Karpas-422 (cell line): ENCODE data around the gene CFAP43. TPM values are rescaled to one million over a fixed set of nuclear protein-coding genes. Genes with fewer than 3 reads are reported as not detected.
"Not testable (repeated sequence)": the region's sequence is repeated elsewhere in the genome, so short reads cannot be mapped to it uniquely, and the experiment has no call there.

Source experiments
- DNase-seq: peaks from one replicate; pipeline ENCODE4 v3.0.0-alpha.2; 2015
- H2AFZ ChIP-seq: fragments of 200-600 bp; sonication (generic); 2 replicates; pipeline ENCODE4 v1.6.1; 2014; ENCODE audit warnings: antibody characterized with exemption, low read length, mixed read lengths
- H3K27ac ChIP-seq: fragments of 200-600 bp; sonication (generic); 2 replicates; pipeline ENCODE4 v1.5.1; 2014; ENCODE audit warnings: mild to moderate bottlenecking, low read length, moderate library complexity
- H3K27me3 ChIP-seq: fragments of 200-600 bp; sonication (generic); 2 replicates; pipeline ENCODE4 v1.6.1; 2014; ENCODE audit warnings: low read length, mixed read lengths
- H3K36me3 ChIP-seq: fragments of 200-600 bp; sonication (generic); 2 replicates; pipeline ENCODE4 v1.6.1; 2014; ENCODE audit warnings: low read length, mixed read lengths; ENCODE audit not compliant: insufficient read depth
- H3K4me1 ChIP-seq: fragments of 200-600 bp; sonication (generic); 2 replicates; pipeline ENCODE4 v1.6.1; 2014; ENCODE audit warnings: mild to moderate bottlenecking, low read length, mixed read lengths
- H3K4me2 ChIP-seq: fragments of 200-600 bp; sonication (generic); 2 replicates; pipeline ENCODE4 v1.6.1; 2014; ENCODE audit warnings: low read length, low read depth, mild to moderate bottlenecking; ENCODE audit not compliant: poor library complexity, severe bottlenecking
- H3K4me3 ChIP-seq: fragments of 200-600 bp; sonication (generic); 2 replicates; pipeline ENCODE4 v1.5.1; 2014; ENCODE audit warnings: mild to moderate bottlenecking, antibody characterized with exemption, low read length, mixed read lengths
- H3K79me2 ChIP-seq: fragments of 200-600 bp; sonication (generic); 2 replicates; pipeline ENCODE4 v1.6.1; 2014; ENCODE audit warnings: mild to moderate bottlenecking, low read length, mixed read lengths
- H3K9ac ChIP-seq: fragments of 200-600 bp; sonication (generic); 2 replicates; pipeline ENCODE4 v1.6.0; 2014; ENCODE audit warnings: low read length
- H3K9me2 ChIP-seq: fragments of 200-600 bp; sonication (generic), shearing (Covaris generic); replicated peaks from 2 replicates; pipeline ENCODE4 v1.6.0; 2014; ENCODE audit warnings: mild to moderate bottlenecking, low read length, moderate library complexity; ENCODE audit not compliant: insufficient read depth
- H3K9me3 ChIP-seq: fragments of 300-700, 200-600 bp; sonication (generic); 2 replicates; pipeline ENCODE4 v1.6.1; 2014; ENCODE audit warnings: low read length, mixed read lengths
- H4K20me1 ChIP-seq: fragments of 200-600 bp; sonication (generic); 2 replicates; pipeline ENCODE4 v1.6.1; 2014; ENCODE audit warnings: mild to moderate bottlenecking, antibody characterized with exemption, low read length, low read depth; ENCODE audit not compliant: insufficient read depth
- total RNA-seq: library from RNA; depleted of rRNA; stranded (reverse); fragments of >200 nt; shearing (Covaris generic); gene quantifications from 2 replicates; pipeline ENCODE4 v1.2.3, GENCODE V29; 2014; ENCODE audit warnings: low replicate concordance

CFAP43 gene
- total RNA-seq, 1 experiment from 2014 or later: 0.07 TPM

DNA sequence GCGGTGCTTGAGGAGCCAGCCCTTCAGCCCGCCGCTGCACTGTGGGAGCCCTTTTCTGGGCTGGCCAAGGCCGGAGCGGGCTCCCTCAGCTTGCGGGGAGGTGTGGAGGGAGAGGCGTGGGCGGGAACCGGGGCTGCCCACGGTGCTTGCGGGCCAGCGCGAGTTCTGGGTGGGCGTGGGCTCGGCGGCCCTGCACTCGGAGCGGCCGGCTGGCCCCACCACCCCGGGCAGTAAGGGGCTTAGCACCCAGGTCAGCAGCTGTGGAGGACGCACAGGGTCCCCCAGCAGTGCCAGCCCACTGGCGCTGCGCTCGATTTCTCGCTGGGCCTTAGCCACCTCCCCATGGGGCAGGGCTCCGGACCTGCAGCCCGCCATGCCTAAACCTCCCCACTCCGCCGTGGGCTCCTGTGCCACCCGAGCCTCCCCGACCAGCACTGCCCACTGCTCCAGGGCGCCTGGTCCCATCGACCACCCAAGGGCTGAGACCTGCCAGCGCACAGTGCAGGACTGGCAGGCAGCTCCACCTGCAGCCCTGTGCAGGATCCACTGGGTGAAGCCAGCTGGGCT, 13.0 kb upstream of the CFAP43 start:
- Histone ChIP-seq H3K36me3 (no peaks in the 10 kb centered on the region), H3K79me2 (no peaks in the 10 kb centered on the region), H3K4me3 (no peak overlapping the region), H3K9me2 (no peaks in the 10 kb centered on the region), H3K9ac (no peak overlapping the region), H3K27me3 (no peaks in the 10 kb centered on the region), H2AFZ (no peak overlapping the region), H3K9me3 (no peaks in the 10 kb centered on the region), H3K4me2 (no peak overlapping the region), H3K27ac (no peak overlapping the region), H3K4me1 (no peaks in the 10 kb centered on the region), H4K20me1 (no peaks in the 10 kb centered on the region)
- no peak for DNase-seq

DNA sequence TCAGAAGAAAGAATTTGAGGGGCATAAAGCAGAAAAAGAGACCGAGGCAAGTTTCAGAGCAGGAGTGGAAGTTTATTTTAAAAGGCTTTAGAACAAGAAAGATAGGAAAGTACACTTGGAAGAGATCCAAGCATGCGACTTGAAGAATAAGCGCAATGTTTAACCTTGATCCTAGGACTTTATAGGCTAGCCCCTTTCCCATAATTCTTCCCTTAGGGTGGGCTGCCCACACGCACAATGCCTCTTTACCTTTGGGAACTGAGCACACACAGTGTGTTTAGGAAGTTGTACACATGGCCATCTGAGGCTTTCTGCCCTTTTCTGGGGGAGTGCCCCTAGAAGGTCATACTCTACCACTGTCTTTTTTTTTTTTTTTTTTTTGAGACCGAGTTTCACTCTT, 11.3 kb upstream of the CFAP43 start:
- no peaks in the 10 kb centered on the region for H3K4me1 ChIP-seq
- H3K27me3 ChIP-seq: no peaks in the 10 kb centered on the region
- no peaks in the 10 kb centered on the region for H3K79me2 ChIP-seq
- H4K20me1 ChIP-seq: no peaks in the 10 kb centered on the region
- no peaks in the 10 kb centered on the region for H3K9me2 ChIP-seq
- H3K4me3 ChIP-seq: no peak overlapping the region
- no peak overlapping the region for H2AFZ ChIP-seq
- no peak for DNase-seq
- no peak overlapping the region for H3K27ac ChIP-seq
- no peaks in the 10 kb centered on the region for H3K9me3 ChIP-seq
- no peaks in the 10 kb centered on the region for H3K36me3 ChIP-seq
- H3K4me2 ChIP-seq: no peak overlapping the region
- no peak overlapping the region for H3K9ac ChIP-seq

DNA sequence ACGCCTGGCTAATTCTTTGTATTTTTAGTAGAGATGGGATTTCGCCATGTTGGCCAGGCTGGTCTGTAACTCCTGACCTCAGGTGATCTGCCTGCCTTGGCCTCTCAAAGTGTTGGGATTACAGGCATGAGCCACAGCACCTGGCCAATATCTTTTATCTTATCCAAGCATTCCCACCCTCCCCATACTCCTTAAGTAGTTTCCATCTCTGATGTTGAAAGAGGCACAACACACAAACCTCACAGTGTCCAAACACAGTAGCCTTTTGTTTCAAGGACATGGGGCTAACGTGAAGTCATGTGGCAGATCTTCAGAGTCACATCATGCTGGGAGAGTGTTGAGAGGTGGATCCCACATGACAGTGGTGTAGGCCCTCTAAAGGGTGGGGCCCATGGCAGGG, 10.8 kb upstream of the CFAP43 start:
- H3K9me2 ChIP-seq, H3K4me3 ChIP-seq, H4K20me1 ChIP-seq, H3K79me2 ChIP-seq, H3K4me2 ChIP-seq, H2AFZ ChIP-seq, H3K4me1 ChIP-seq, H3K36me3 ChIP-seq, DNase-seq, H3K9ac ChIP-seq, H3K27ac ChIP-seq, H3K9me3 ChIP-seq, H3K27me3 ChIP-seq: not testable (repeated sequence)

DNA sequence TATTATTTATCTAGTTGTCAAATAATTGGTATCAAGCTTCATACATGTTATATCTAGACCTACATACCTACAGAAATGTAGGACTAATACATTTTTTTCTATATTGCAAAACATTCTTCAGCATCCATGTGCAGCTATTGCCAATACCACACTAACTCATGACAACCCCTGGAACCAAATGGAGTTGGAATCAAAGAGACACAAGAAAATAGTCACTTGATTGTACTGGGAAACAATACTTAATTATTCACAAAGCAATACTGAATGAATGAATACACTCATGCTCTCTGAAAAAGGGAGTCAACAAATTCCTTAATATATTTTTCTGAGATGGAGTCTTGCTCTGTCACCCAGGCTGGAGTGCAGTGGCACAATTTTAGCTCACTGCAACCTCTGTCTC, 10.4 kb upstream of the CFAP43 start:
- no peak overlapping the region for H3K9ac ChIP-seq
- H3K27me3 ChIP-seq: no peaks in the 10 kb centered on the region
- no peaks in the 10 kb centered on the region for H3K79me2 ChIP-seq
- H3K9me2 ChIP-seq: no peaks in the 10 kb centered on the region
- H3K36me3 ChIP-seq: no peaks in the 10 kb centered on the region
- no peak overlapping the region for H2AFZ ChIP-seq
- H3K4me2 ChIP-seq: no peak overlapping the region
- no peaks in the 10 kb centered on the region for H4K20me1 ChIP-seq
- no peaks in the 10 kb centered on the region for H3K4me1 ChIP-seq
- no peak for DNase-seq
- H3K4me3 ChIP-seq: no peak overlapping the region
- no peak overlapping the region for H3K27ac ChIP-seq
- no peaks in the 10 kb centered on the region for H3K9me3 ChIP-seq

DNA sequence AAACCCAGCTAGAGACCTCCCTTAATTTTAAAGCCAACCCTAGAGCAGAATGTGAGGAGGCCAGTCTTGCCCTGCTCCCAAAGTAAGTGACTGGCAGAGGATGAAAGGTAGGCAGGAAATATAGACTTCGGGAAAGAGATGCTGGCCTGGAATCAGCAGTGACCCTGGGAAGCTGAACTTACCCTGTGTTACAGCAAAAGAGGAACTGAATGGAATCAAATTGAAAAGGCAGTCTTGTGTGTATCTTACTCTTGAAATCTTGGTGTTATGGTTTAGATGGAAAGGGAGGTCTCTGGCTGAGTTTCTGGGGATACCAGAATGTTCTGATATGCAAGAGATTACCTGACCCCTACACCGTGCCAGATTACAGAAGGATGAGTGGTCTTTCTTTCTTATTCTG, 7.9 kb upstream of the CFAP43 start:
- H3K27ac ChIP-seq: no peak overlapping the region
- H3K27me3 ChIP-seq: no peaks in the 10 kb centered on the region
- H3K4me2 ChIP-seq: no peak overlapping the region
- no peak overlapping the region for H2AFZ ChIP-seq
- H4K20me1 ChIP-seq: no peaks in the 10 kb centered on the region
- H3K4me1 ChIP-seq: no peaks in the 10 kb centered on the region
- H3K9ac ChIP-seq: no peak overlapping the region
- no peaks in the 10 kb centered on the region for H3K79me2 ChIP-seq
- DNase-seq: no peak
- no peaks in the 10 kb centered on the region for H3K9me2 ChIP-seq
- H3K4me3 ChIP-seq: no peak overlapping the region
- H3K9me3 ChIP-seq: no peaks in the 10 kb centered on the region
- H3K36me3 ChIP-seq: no peaks in the 10 kb centered on the region

DNA sequence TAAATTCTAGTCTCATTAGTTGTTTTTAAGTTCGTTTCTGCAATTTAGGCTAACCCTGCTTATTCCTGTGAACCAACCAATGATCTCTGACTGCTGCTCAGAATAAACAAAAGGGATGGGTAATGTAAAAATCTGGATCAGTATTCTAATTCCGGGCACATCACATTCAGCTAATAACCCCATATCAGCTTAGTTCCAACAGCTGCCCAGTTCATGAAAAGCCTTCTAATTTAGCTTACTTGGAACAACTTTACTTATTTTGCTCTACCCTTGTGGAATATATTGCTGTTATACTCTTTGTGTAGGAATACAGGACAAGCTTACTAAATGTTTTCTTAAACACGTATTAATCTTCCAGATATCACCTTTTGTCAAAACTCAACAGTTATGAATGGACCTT, 3.6 kb upstream of the CFAP43 start:
- H3K9me3 ChIP-seq: no peaks in the 10 kb centered on the region

DNA sequence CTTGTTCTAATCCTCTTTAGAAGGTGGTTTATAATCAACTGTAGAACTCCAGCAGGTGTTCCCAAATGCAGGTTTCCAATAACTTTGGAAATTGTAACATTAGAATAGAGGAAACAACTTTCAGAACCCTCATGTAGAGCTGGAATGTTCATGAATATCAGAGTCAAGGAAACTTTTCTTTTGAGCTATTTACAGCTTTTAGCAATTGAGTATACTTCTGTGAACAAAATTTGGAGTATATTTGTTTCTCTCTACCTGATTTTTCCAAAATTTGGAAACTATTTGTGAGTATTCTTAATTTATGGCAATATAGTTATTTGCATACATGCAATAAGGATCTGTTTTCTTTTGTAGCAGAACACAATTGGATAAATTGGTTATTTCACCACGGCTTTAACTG, 2.8 kb upstream of the CFAP43 start:
- no peaks in the 10 kb centered on the region for H3K27me3 ChIP-seq
- no peak for DNase-seq
- no peaks in the 10 kb centered on the region for H3K4me1 ChIP-seq
- H3K79me2 ChIP-seq: no peaks in the 10 kb centered on the region
- no peak overlapping the region for H3K4me2 ChIP-seq
- H4K20me1 ChIP-seq: no peaks in the 10 kb centered on the region
- no peak overlapping the region for H2AFZ ChIP-seq
- H3K9me2 ChIP-seq: no peaks in the 10 kb centered on the region
- no peak overlapping the region for H3K4me3 ChIP-seq
- no peak overlapping the region for H3K9ac ChIP-seq
- no peak overlapping the region for H3K27ac ChIP-seq
- H3K9me3 ChIP-seq: no peaks in the 10 kb centered on the region
- no peaks in the 10 kb centered on the region for H3K36me3 ChIP-seq

More for the DNA sequence above, 3.6 kb upstream of the CFAP43 start:
- Histone ChIP-seq H3K9me2 (no peaks in the 10 kb centered on the region), H3K4me3 (no peak overlapping the region), H3K9ac (no peak overlapping the region), H3K4me2 (no peak overlapping the region), H3K27me3 (no peaks in the 10 kb centered on the region), H4K20me1 (no peaks in the 10 kb centered on the region), H3K36me3 (no peaks in the 10 kb centered on the region), H3K4me1 (no peaks in the 10 kb centered on the region), H2AFZ (no peak overlapping the region), H3K79me2 (no peaks in the 10 kb centered on the region), H3K27ac (no peak overlapping the region)
- DNase-seq: no peak

DNA sequence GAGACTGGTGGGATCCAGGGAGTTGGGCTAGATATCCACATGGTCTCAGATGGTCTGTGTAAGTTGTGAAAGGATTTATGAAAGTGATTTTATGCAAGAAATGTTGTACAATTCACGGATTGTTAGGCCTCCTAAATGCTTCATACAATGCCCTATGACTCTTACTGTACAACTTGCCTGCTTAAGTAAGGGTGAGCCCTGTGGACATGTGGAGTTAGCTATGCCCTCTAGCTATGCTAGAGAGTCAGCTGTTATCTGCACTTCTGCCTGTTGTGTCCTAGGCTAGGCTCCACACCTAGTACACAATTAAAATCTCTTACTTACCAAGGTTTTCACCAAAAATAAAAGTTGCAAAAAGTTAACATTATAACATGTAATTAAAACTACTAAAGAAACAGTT, 1.7 kb upstream of the CFAP43 start:
- H3K27ac ChIP-seq: no peak overlapping the region
- H3K27me3 ChIP-seq: no peaks in the 10 kb centered on the region
- no peaks in the 10 kb centered on the region for H3K9me2 ChIP-seq
- no peaks in the 10 kb centered on the region for H3K9me3 ChIP-seq
- H3K79me2 ChIP-seq: no peaks in the 10 kb centered on the region
- H3K4me1 ChIP-seq: no peaks in the 10 kb centered on the region
- H3K4me2 ChIP-seq: no peak overlapping the region
- H3K4me3 ChIP-seq: no peak overlapping the region
- no peak overlapping the region for H2AFZ ChIP-seq
- no peak overlapping the region for H3K9ac ChIP-seq
- no peaks in the 10 kb centered on the region for H4K20me1 ChIP-seq
- H3K36me3 ChIP-seq: no peaks in the 10 kb centered on the region
- DNase-seq: no peak

DNA sequence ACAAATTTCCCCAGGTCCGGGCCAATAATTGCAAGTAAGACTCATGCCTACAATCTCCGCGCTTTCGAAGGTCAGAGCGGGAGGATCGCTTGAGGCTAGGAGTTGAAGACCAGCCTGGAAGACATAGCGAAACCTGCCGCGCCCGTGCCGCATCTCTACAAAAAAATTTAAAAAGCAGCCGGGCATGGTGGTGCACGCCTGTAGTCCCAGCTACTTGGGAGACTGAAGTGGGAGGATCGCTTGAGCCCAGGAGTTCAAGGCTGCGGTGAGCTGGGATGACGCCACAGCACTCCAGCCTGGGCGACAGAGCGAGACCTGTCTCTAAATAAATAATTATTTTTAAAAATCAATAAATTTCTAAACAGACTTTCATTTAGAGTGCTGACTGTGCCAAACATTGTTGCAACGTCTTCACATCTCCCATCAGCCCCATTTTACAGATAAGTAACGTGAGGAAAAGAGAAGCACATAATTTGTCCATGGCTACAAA, 494 bp upstream of the CFAP43 start:
- H3K27me3 ChIP-seq: no peaks in the 10 kb centered on the region
- H3K4me1 ChIP-seq: no peaks in the 10 kb centered on the region
- H3K79me2 ChIP-seq: no peaks in the 10 kb centered on the region
- H3K9me3 ChIP-seq: no peaks in the 10 kb centered on the region
- no peak overlapping the region for H3K4me3 ChIP-seq
- no peaks in the 10 kb centered on the region for H4K20me1 ChIP-seq
- no peak overlapping the region for H3K27ac ChIP-seq
- no peak overlapping the region for H3K4me2 ChIP-seq
- H3K36me3 ChIP-seq: no peaks in the 10 kb centered on the region
- H3K9me2 ChIP-seq: no peaks in the 10 kb centered on the region
- no peak overlapping the region for H3K9ac ChIP-seq
- DNase-seq: no peak
- no peak overlapping the region for H2AFZ ChIP-seq
